Measurements from ENCODE around the gene STAT6. TPM values are rescaled to one million over a fixed set of nuclear protein-coding genes. Genes with fewer than 3 reads are reported as not detected.

The STAT6 gene
- total RNA-seq, 1 experiment from 2014 or later = 122 TPM

DNA sequence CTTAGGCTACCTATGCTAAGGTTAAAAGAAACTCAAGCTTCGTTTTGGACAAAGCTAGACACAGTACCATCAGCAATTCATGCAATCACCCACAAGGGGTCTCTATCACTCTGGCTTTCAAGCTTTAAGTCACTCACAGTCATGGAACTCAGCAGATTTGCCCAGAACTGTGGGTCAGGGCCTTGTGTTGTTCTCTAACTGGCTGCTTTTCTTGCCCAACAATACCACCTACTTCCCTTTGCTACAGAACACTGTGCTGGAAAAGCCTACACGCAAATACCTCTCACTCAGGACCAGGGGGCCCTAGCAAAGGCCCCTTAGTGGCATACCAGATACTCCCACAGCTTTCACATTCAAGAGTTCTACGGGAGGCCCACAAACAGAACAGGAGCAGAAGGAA is 41.6 kb downstream of the STAT6 start:
- no TSS peak for BruUV-seq (replicated peaks)
- H3K79me2 ChIP-seq (ENCODE audit: low read depth) = no peaks in the 10 kb centered on the region
- H3K9me2 ChIP-seq (ENCODE audit: insufficient read depth) = no peaks in the 10 kb centered on the region
- H3F3A ChIP-seq (ENCODE audit: insufficient read depth, low read depth) = peaks cover 13% of the 10 kb centered on the region; the same call in 1 of the 2 replicates
- no peak overlapping the region for H3K27ac ChIP-seq
- TF ChIP-seq, protein P1, sequence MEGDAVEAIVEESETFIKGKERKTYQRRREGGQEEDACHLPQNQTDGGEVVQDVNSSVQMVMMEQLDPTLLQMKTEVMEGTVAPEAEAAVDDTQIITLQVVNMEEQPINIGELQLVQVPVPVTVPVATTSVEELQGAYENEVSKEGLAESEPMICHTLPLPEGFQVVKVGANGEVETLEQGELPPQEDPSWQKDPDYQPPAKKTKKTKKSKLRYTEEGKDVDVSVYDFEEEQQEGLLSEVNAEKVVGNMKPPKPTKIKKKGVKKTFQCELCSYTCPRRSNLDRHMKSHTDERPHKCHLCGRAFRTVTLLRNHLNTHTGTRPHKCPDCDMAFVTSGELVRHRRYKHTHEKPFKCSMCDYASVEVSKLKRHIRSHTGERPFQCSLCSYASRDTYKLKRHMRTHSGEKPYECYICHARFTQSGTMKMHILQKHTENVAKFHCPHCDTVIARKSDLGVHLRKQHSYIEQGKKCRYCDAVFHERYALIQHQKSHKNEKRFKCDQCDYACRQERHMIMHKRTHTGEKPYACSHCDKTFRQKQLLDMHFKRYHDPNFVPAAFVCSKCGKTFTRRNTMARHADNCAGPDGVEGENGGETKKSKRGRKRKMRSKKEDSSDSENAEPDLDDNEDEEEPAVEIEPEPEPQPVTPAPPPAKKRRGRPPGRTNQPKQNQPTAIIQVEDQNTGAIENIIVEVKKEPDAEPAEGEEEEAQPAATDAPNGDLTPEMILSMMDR (conservative IDR thresholded peaks at IDR 0.05) = peak; percentile 81
- TF ChIP-seq EZH2 (IDR thresholded peaks at IDR 0.05; ENCODE audit: low read depth) = no peak
- H2AFZ ChIP-seq = no peak overlapping the region
- peaks cover 5% of the 10 kb centered on the region; the same call in 1 of the 2 replicates for H3K36me3 ChIP-seq (ENCODE audit: low read depth)
- no peaks in the 10 kb centered on the region for H3K4me1 ChIP-seq (replicated peaks; ENCODE audit: insufficient read depth)
- no peaks in the 10 kb centered on the region for H3K9me3 ChIP-seq (ENCODE audit: insufficient read depth, low read depth)
- CTCF ChIA-PET = interaction anchor here (0.6 to 1.4 kb wide), 10 partner anchors 9 to 383 kb away, joined by 3 to 25 read pairs (median 4); partner anchors contain the start of genes LRP1, SHMT2 and STAT6
- intact Hi-C loops (cut with micrococcal nuclease; ENCODE audit: unreplicated experiment) = loop anchor here (1.0 to 2.0 kb wide), 3 partner anchors 43 to 114 kb away; no protein-coding TSS in a partner anchor
- no peaks in the 10 kb centered on the region for H4K20me1 ChIP-seq (ENCODE audit: insufficient read depth)
- no peak overlapping the region for H3K4me2 ChIP-seq
- DNase-seq = peak; percentile 31 to 60
- POLR2A ChIA-PET (ENCODE audit: unreplicated experiment) = interaction anchor here (0.6 to 1.2 kb wide), 5 partner anchors 10 to 554 kb away, joined by 3 to 19 read pairs (median 5); partner anchors contain the start of gene STAT6
- H3K27me3 ChIP-seq (ENCODE audit: insufficient read depth, low read depth) = no peaks in the 10 kb centered on the region
- H3K4me3 ChIP-seq = no peak overlapping the region

GRCh38 chr12:57066245-57066644 is 44.9 kb downstream of the STAT6 start:
- Histone ChIP-seq H4K20me1 (ENCODE audit: insufficient read depth) (no peaks in the 10 kb centered on the region; the same call in 1 of the 2 replicates), H3K79me2 (ENCODE audit: low read depth) (no peaks in the 10 kb centered on the region), H3K36me3 (ENCODE audit: low read depth) (peaks cover 5% of the 10 kb centered on the region; the same call in 1 of the 2 replicates), H3K4me2 (no peak overlapping the region), H3K4me3 (no peak overlapping the region), H3K27ac (no peak overlapping the region), H3K9me2 (ENCODE audit: insufficient read depth) (no peaks in the 10 kb centered on the region), H3F3A (ENCODE audit: insufficient read depth, low read depth) (peaks cover 14% of the 10 kb centered on the region; the same call in 1 of the 2 replicates), H2AFZ (no peak overlapping the region), H3K9me3 (ENCODE audit: insufficient read depth, low read depth) (no peaks in the 10 kb centered on the region), H3K4me1 (replicated peaks; ENCODE audit: insufficient read depth) (no peaks in the 10 kb centered on the region), H3K27me3 (ENCODE audit: insufficient read depth, low read depth) (no peaks in the 10 kb centered on the region)
- intact Hi-C loops (cut with micrococcal nuclease; ENCODE audit: unreplicated experiment) = no loop called here
- ChIA-PET POLR2A (ENCODE audit: unreplicated experiment) (no interaction called here), CTCF (no interaction called here)
- BruUV-seq (replicated peaks) = no TSS peak
- no peak for TF ChIP-seq EZH2 (IDR thresholded peaks at IDR 0.05; ENCODE audit: low read depth)
- TF ChIP-seq, protein P1 (conservative IDR thresholded peaks at IDR 0.05) = no peak
- DNase-seq = no peak

- no TSS peak for BruUV-seq (replicated peaks)
- H3K4me1 ChIP-seq (replicated peaks; ENCODE audit: insufficient read depth) = no peaks in the 10 kb centered on the region
- no peaks in the 10 kb centered on the region for H3K9me3 ChIP-seq (ENCODE audit: insufficient read depth, low read depth)
- ChIA-PET POLR2A (ENCODE audit: unreplicated experiment) (interaction anchor here (0.6 kb wide), 1 partner anchor 109 kb away, joined by 3 read pairs; no protein-coding TSS in a partner anchor), CTCF (no interaction called here)
- DNase-seq = no peak
- H4K20me1 ChIP-seq (ENCODE audit: insufficient read depth) = no peaks in the 10 kb centered on the region; the same call in 1 of the 2 replicates
- no peak overlapping the region for H2AFZ ChIP-seq
- H3K9me2 ChIP-seq (ENCODE audit: insufficient read depth) = no peaks in the 10 kb centered on the region
- H3K27me3 ChIP-seq (ENCODE audit: insufficient read depth, low read depth) = no peaks in the 10 kb centered on the region
- no peaks in the 10 kb centered on the region for H3K36me3 ChIP-seq (ENCODE audit: low read depth)
- intact Hi-C loops (cut with micrococcal nuclease; ENCODE audit: unreplicated experiment) = no loop called here
- no peak overlapping the region for H3K4me2 ChIP-seq
- TF ChIP-seq, protein P1 (conservative IDR thresholded peaks at IDR 0.05) = no peak
- TF ChIP-seq EZH2 (IDR thresholded peaks at IDR 0.05; ENCODE audit: low read depth) = no peak
- no peak overlapping the region for H3K27ac ChIP-seq
- peaks cover 9% of the 10 kb centered on the region; the same call in 1 of the 2 replicates for H3F3A ChIP-seq (ENCODE audit: insufficient read depth, low read depth)
- no peaks in the 10 kb centered on the region for H3K79me2 ChIP-seq (ENCODE audit: low read depth)
- H3K4me3 ChIP-seq = no peak overlapping the region
These were observed 47.0 kb downstream of the STAT6 start for GRCh38 chr12:57063991-57064685.
